ENCODE data around the gene UNC80. TPM values are rescaled to one million over a fixed set of nuclear protein-coding genes. Genes with fewer than 3 reads are reported as not detected.

Gene UNC80
- total RNA-seq, 3 donors from 2014 or later (not counting 1 experiment from before 2014, with no cell fraction given), result not detected

GRCh38 chr2:210020138-210020537 is 248.5 kb downstream of the UNC80 start:
- Mint-ChIP-seq H3K27ac (peak overlapping the region; percentile 81 to 88), H3K4me1 (peaks cover 46 to 48% of the 10 kb centered on the region in 2 donors), H3K27me3 (ENCODE audit: low read depth in 2 of 2) (no peaks in the 10 kb centered on the region), H3K9me3 (no peaks in the 10 kb centered on the region), H3K4me3 (peak overlapping the region; percentile 80), H3K36me3 (peaks cover 25% of the 10 kb centered on the region)
- no peak overlapping the region for H3K27ac ChIP-seq (ENCODE audit: low read length)
- peaks cover 80% of the 10 kb centered on the region for H3K36me3 ChIP-seq (ENCODE audit: control insufficient read depth, insufficient read depth, low read length)
- no peaks in the 10 kb centered on the region for H3K9me3 ChIP-seq (ENCODE audit: control insufficient read depth, insufficient read depth, low read length)
- no peak for TF ChIP-seq CTCF (IDR thresholded peaks at IDR 0.05)
- ATAC-seq (peak; percentile 72 to 87 (median 85)), DNase-seq (peak in 1 of 2 donors; percentile 10)
- peaks cover 9% of the 10 kb centered on the region for H3K4me1 ChIP-seq (ENCODE audit: control insufficient read depth, insufficient read depth, low read length)
- H3K27me3 ChIP-seq (ENCODE audit: control insufficient read depth, insufficient read depth, low read length), result no peaks in the 10 kb centered on the region
- H3K4me3 ChIP-seq (ENCODE audit: low read length), result no peak overlapping the region
- intact Hi-C loops (cut with micrococcal nuclease), result no loop called here
- WGBS (ENCODE audit: insufficient coverage), result no CpG with 5 or more reads among the region's 1 CpG

- ATAC-seq, result no peak
- DNase-seq, result no peak
- Mint-ChIP-seq H3K27me3 (ENCODE audit: low read depth in 2 of 2) (no peaks in the 10 kb centered on the region), H3K36me3 (peaks cover 26% of the 10 kb centered on the region), H3K27ac (peak overlapping the region; percentile 1 to 30), H3K4me1 (peaks cover 26 to 34% of the 10 kb centered on the region in 2 donors), H3K9me3 (no peaks in the 10 kb centered on the region), H3K4me3 (no peak overlapping the region)
- Histone ChIP-seq H3K4me1 (ENCODE audit: control insufficient read depth, insufficient read depth, low read length) (no peaks in the 10 kb centered on the region), H3K27me3 (ENCODE audit: control insufficient read depth, insufficient read depth, low read length) (no peaks in the 10 kb centered on the region), H3K9me3 (ENCODE audit: control insufficient read depth, insufficient read depth, low read length) (no peaks in the 10 kb centered on the region), H3K36me3 (ENCODE audit: control insufficient read depth, insufficient read depth, low read length) (peaks cover 56% of the 10 kb centered on the region), H3K27ac (ENCODE audit: low read length) (no peak overlapping the region), H3K4me3 (ENCODE audit: low read length) (no peak overlapping the region)
- WGBS (ENCODE audit: insufficient coverage), result 95% methylated on average over 1 of the region's 3 CpGs
- intact Hi-C loops (cut with micrococcal nuclease), result no loop called here
- TF ChIP-seq CTCF (IDR thresholded peaks at IDR 0.05), result no peak
Observed at GRCh38 chr2:210022824-210023223, 251.2 kb downstream of the UNC80 start.

GRCh38 chr2:210027608-210028007 is 256.0 kb downstream of the UNC80 start:
- intact Hi-C loops (cut with micrococcal nuclease), result no loop called here
- Mint-ChIP-seq H3K9me3 (no peaks in the 10 kb centered on the region), H3K27ac (peak overlapping the region in 1 of 2 donors; percentile 61), H3K27me3 (ENCODE audit: low read depth in 2 of 2) (no peaks in the 10 kb centered on the region), H3K36me3 (peaks cover 15% of the 10 kb centered on the region), H3K4me3 (no peak overlapping the region), H3K4me1 (peaks cover 6 to 16% of the 10 kb centered on the region in 2 donors)
- Histone ChIP-seq H3K4me3 (ENCODE audit: low read length) (no peak overlapping the region), H3K36me3 (ENCODE audit: control insufficient read depth, insufficient read depth, low read length) (peaks cover 21% of the 10 kb centered on the region), H3K27ac (ENCODE audit: low read length) (no peak overlapping the region), H3K4me1 (ENCODE audit: control insufficient read depth, insufficient read depth, low read length) (no peaks in the 10 kb centered on the region), H3K9me3 (ENCODE audit: control insufficient read depth, insufficient read depth, low read length) (no peaks in the 10 kb centered on the region), H3K27me3 (ENCODE audit: control insufficient read depth, insufficient read depth, low read length) (no peaks in the 10 kb centered on the region)
- DNase-seq, result no peak
- no peak for ATAC-seq
- TF ChIP-seq CTCF (IDR thresholded peaks at IDR 0.05), result no peak
- WGBS (ENCODE audit: insufficient coverage), result no CpG with 5 or more reads among the region's 2 CpGs

- H3K9me3 ChIP-seq (ENCODE audit: control insufficient read depth, insufficient read depth, low read length), result no peaks in the 10 kb centered on the region
- Mint-ChIP-seq H3K27ac (peak overlapping the region in 1 of 2 donors; percentile 61), H3K27me3 (ENCODE audit: low read depth in 2 of 2) (no peaks in the 10 kb centered on the region), H3K4me1 (peaks cover 6 to 10% of the 10 kb centered on the region in 2 donors), H3K4me3 (no peak overlapping the region), H3K9me3 (no peaks in the 10 kb centered on the region), H3K36me3 (peaks cover 10% of the 10 kb centered on the region)
- no peak overlapping the region for H3K4me3 ChIP-seq (ENCODE audit: low read length)
- H3K27ac ChIP-seq (ENCODE audit: low read length), result no peak overlapping the region
- no peaks in the 10 kb centered on the region for H3K4me1 ChIP-seq (ENCODE audit: control insufficient read depth, insufficient read depth, low read length)
- intact Hi-C loops (cut with micrococcal nuclease), result no loop called here
- no peak for TF ChIP-seq CTCF (IDR thresholded peaks at IDR 0.05)
- H3K27me3 ChIP-seq (ENCODE audit: control insufficient read depth, insufficient read depth, low read length), result no peaks in the 10 kb centered on the region
- DNase-seq (no peak), ATAC-seq (no peak)
- peaks cover 15% of the 10 kb centered on the region for H3K36me3 ChIP-seq (ENCODE audit: control insufficient read depth, insufficient read depth, low read length)
- 100% methylated on average over 1 of the region's 2 CpGs for WGBS (ENCODE audit: insufficient coverage)
Observed at GRCh38 chr2:210028178-210028577, 256.5 kb downstream of the UNC80 start.

Measured in natural killer cell (primary cell).